HG03342 (cell line): ENCODE measurements around the gene NGLY1.

Experiments used
- ATAC-seq: cut with Tn5 transposase; IDR thresholded peaks from one replicate; pipeline ENCODE4 v1.9.1; 2021; ENCODE audit warnings: mild to moderate bottlenecking, moderate library complexity; ENCODE audit not compliant: unreplicated experiment

NGLY1 gene

GRCh38 chr3:25784971-25785370 is 1.7 kb upstream of the NGLY1 start:
- ATAC-seq: no peak

- peak; percentile 24 for ATAC-seq
Measured at GRCh38 chr3:25783661-25784512, 644 bp upstream of the NGLY1 start.

- no peak for ATAC-seq
Measured at GRCh38 chr3:25782636-25782937, 656 bp downstream of the NGLY1 start.

GRCh38 chr3:25781758-25782594 is 1.3 kb downstream of the NGLY1 start:
- peak; percentile 66 for ATAC-seq

- no peak for ATAC-seq
Measured at GRCh38 chr3:25781145-25781757, 2.0 kb downstream of the NGLY1 start.

GRCh38 chr3:25780618-25781017 is 2.6 kb downstream of the NGLY1 start:
- no peak for ATAC-seq

GRCh38 chr3:25775936-25776335 is 7.3 kb downstream of the NGLY1 start:
- no peak for ATAC-seq

- peak; percentile 95 for ATAC-seq
Measured at GRCh38 chr3:25768851-25769250, 14.4 kb downstream of the NGLY1 start.

GRCh38 chr3:25751725-25752124 is 31.5 kb downstream of the NGLY1 start:
- no peak for ATAC-seq

- no peak for ATAC-seq
Measured at GRCh38 chr3:25751048-25751447, 32.2 kb downstream of the NGLY1 start.

- no peak for ATAC-seq
Measured at GRCh38 chr3:25749031-25749581, 34.1 kb downstream of the NGLY1 start.

GRCh38 chr3:25748189-25748588 is 35.1 kb downstream of the NGLY1 start:
- no peak for ATAC-seq

GRCh38 chr3:25747033-25747432 is 36.2 kb downstream of the NGLY1 start:
- no peak for ATAC-seq

GRCh38 chr3:25744470-25744869 is 38.8 kb downstream of the NGLY1 start:
- no peak for ATAC-seq

GRCh38 chr3:25728101-25728500 is 55.1 kb downstream of the NGLY1 start:
- no peak for ATAC-seq

- no peak for ATAC-seq
Measured at GRCh38 chr3:25727316-25727715, 55.9 kb downstream of the NGLY1 start.

GRCh38 chr3:25725810-25726209 is 57.4 kb downstream of the NGLY1 start:
- no peak for ATAC-seq

GRCh38 chr3:25724948-25725645 is 58.1 kb downstream of the NGLY1 start:
- ATAC-seq: no peak

- no peak for ATAC-seq
Measured at GRCh38 chr3:25723802-25724201, 59.4 kb downstream of the NGLY1 start.

- ATAC-seq: no peak
Measured at GRCh38 chr3:25719321-25719720, 63.9 kb downstream of the NGLY1 start.
